Gastroesophageal sphincter (tissue), 4 donors: ENCODE data around the gene PLOD1. TPM values are rescaled to one million over a fixed set of nuclear protein-coding genes. Genes with fewer than 3 reads are reported as not detected.
A peak's percentile ranks its signal among the peaks of the same experiment; 100 is the strongest.

Source experiments
- ATAC-seq: fragments of 150-250 bp; one replicate; pipeline ENCODE4 v1.9.1; 2016; ENCODE audit warnings: mild to moderate bottlenecking, moderate library complexity
- H3K27ac ChIP-seq, 4 donors: fragments of 200-600 bp; sonication (generic) in 3 of 4; 1 replicate in 3 of 4; 2 replicates in 1 of 4; pipeline ENCODE4 v1.5.1; 2016 to 2019
- H3K27me3 ChIP-seq: fragments of 200-600 bp; sonication (generic); one replicate; pipeline ENCODE4 v1.5.1; 2019
- H3K36me3 ChIP-seq, 2 donors: fragments of 200-600 bp; sonication (generic); one replicate each; pipeline ENCODE4 v1.5.1; 2019; ENCODE audit warnings: control low read depth in 1 of 2
- H3K4me1 ChIP-seq, 3 donors: fragments of 200-600 bp; sonication (generic); 1 replicate in 2 of 3; 2 replicates in 1 of 3; pipeline ENCODE4 v1.5.1; 2016 to 2019; ENCODE audit warnings: control low read depth in 2 of 3
- H3K4me3 ChIP-seq, 2 donors: fragments of 200-600 bp; sonication (generic); one replicate each; pipeline ENCODE4 v1.5.1; 2019; ENCODE audit warnings: mild to moderate bottlenecking in 1 of 2, moderate library complexity in 1 of 2
- H3K9me3 ChIP-seq, 3 donors: fragments of 200-600 bp; sonication (generic); one replicate each; pipeline ENCODE4 v1.5.1; 2017 to 2019; ENCODE audit warnings: control low read depth in 2 of 3
- EP300 ChIP-seq: sonication (generic); formaldehyde crosslinking; IDR thresholded peaks from one replicate; pipeline ENCODE4 v1.6.1; 2017; ENCODE audit warnings: antibody characterized with exemption, mild to moderate bottlenecking
- POLR2A ChIP-seq, 2 donors: fragments of 450-650 bp; IDR thresholded peaks; one replicate each; pipeline ENCODE4 v1.6.1; 2017; ENCODE audit warnings: antibody characterized with exemption in 2 of 2, mild to moderate bottlenecking in 2 of 2, moderate library complexity in 1 of 2
- POLR2AphosphoS5 ChIP-seq: sonication (generic); formaldehyde crosslinking; IDR thresholded peaks from one replicate; pipeline ENCODE4 v1.6.1; 2017; ENCODE audit warnings: antibody characterized with exemption
- WGBS, 2 donors: methylation state at CpG; one replicate each; pipeline ENCODE4 v1.1.5; 2018; ENCODE audit warnings: low coverage in 1 of 2; 5-methylcytosine and 5-hydroxymethylcytosine counted together
- total RNA-seq, 4 donors: library from RNA; depleted of rRNA; stranded (reverse); fragments of >200 nt; gene quantifications; one replicate each; pipeline ENCODE4 v1.1.0, GENCODE V29; 2016
- TF ChIP-seq, protein P1 (sequence below), 4 experiments: fragments of 200-600 bp in 2 of 4; fragments of 450-650 bp in 2 of 4; sonication (generic) in 1 of 4; IDR thresholded peaks; one replicate each; pipeline ENCODE4 v1.5.1; 2017 to 2019; ENCODE audit warnings: antibody characterized with exemption in 4 of 4, mild to moderate bottlenecking in 2 of 4, moderate library complexity in 2 of 4

The PLOD1 gene
- total RNA-seq, 4 donors from 2014 or later: 66.5 to 125 (median 70.1) TPM

DNA sequence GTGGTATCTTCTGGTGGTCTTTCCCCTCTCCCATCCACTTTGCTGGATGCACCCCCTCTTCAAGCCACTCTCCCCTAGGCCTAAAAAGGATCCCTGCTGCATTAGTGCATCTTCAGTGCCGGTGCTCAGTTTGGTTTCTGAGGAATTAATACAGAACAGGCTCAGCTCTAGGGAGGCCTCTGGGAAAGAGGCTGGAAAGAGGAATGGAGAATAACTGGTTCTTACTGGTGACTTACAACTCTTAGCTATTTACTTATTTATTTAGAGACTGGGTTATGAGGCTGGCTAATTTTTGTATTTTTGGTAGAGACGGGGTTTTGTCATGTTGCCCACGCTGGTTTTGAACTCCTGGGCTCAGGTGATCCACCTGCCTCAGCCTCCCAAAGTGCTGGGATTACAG is 64.7 kb downstream of the PLOD1 start:
- no peak for ATAC-seq
- TF ChIP-seq POLR2A (IDR thresholded peaks at IDR 0.05) (no peak), EP300 (no peak), POLR2AphosphoS5 (no peak)
- TF ChIP-seq, protein P1, sequence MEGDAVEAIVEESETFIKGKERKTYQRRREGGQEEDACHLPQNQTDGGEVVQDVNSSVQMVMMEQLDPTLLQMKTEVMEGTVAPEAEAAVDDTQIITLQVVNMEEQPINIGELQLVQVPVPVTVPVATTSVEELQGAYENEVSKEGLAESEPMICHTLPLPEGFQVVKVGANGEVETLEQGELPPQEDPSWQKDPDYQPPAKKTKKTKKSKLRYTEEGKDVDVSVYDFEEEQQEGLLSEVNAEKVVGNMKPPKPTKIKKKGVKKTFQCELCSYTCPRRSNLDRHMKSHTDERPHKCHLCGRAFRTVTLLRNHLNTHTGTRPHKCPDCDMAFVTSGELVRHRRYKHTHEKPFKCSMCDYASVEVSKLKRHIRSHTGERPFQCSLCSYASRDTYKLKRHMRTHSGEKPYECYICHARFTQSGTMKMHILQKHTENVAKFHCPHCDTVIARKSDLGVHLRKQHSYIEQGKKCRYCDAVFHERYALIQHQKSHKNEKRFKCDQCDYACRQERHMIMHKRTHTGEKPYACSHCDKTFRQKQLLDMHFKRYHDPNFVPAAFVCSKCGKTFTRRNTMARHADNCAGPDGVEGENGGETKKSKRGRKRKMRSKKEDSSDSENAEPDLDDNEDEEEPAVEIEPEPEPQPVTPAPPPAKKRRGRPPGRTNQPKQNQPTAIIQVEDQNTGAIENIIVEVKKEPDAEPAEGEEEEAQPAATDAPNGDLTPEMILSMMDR (IDR thresholded peaks at IDR 0.05): no peak
- no peaks in the 10 kb centered on the region for H3K4me1 ChIP-seq
- peaks cover 3 to 100% of the 10 kb centered on the region in 2 donors for H3K36me3 ChIP-seq
- H3K27ac ChIP-seq: peak overlapping the region in 1 of 4 donors; percentile 19
- no peaks in the 10 kb centered on the region for H3K9me3 ChIP-seq
- H3K27me3 ChIP-seq: no peaks in the 10 kb centered on the region
- 74 to 93% methylated on average over 2 to 3 of the region's 3 CpGs for WGBS, 2 donors
- H3K4me3 ChIP-seq: no peak overlapping the region

DNA sequence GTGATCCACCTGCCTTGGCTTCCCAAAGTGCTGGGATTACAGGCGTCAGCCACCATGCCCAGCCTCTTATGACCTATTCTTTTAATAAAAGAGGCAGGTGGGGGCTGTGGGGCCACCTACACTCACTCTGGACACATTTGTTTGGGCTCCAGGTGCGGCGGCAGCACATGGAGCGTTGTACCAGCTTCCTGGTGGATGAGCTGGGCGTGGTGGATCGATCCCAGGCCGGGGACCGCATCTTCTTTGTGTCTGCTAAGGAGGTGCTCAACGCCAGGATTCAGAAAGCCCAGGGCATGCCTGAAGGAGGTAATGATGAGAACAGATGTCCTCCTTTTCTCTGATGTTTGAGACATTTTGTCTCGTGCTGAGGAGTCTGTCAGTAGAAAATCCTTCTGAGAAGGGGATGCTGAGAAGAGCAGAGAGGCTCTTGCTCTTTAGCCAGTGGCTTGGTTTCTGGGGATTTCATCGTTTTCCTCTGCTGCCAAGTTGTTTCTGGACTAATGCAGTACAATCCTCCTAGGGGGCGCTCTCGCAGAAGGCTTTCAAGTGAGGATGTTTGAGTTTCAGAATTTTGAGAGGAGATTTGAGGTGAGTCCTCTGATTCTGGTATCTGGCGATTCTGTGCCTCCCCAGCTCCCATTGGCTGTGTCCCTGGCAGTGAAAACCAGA is 66.9 kb downstream of the PLOD1 start:
- peaks cover 3 to 100% of the 10 kb centered on the region in 2 donors for H3K36me3 ChIP-seq

DNA sequence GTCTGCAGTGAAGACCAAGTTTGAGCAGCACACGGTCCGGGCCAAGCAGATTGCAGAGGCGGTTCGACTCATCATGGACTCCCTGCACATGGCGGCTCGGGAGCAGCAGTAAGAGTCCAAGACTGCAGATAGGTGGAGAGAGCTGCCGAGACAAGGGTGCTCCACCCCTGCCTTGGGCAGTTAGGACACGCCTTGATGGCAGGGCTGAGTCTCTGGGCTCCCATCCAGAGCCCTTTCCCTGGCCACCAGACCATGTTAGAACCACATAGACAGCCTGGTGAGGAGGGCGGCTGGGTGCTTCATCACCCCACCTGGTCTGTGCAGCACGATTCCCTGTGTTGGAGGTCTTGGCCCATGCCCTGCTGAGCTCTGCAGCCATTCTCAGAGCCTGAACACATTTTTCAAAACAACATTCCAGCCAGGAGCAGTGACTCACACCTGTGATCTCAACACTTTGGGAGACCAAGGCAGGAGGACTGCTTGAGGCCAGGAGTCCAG is 67.5 kb downstream of the PLOD1 start:
- H3K9me3 ChIP-seq: no peaks in the 10 kb centered on the region
- no peak overlapping the region for H3K4me3 ChIP-seq
- TF ChIP-seq, protein P1 (IDR thresholded peaks at IDR 0.05): no peak
- TF ChIP-seq POLR2A (IDR thresholded peaks at IDR 0.05) (no peak), POLR2AphosphoS5 (no peak), EP300 (no peak)
- ATAC-seq: peak; percentile 28
- H3K4me1 ChIP-seq: no peaks in the 10 kb centered on the region
- peaks cover 3 to 100% of the 10 kb centered on the region in 2 donors for H3K36me3 ChIP-seq
- no peaks in the 10 kb centered on the region for H3K27me3 ChIP-seq
- peak overlapping the region in 3 of 4 donors; percentile 25 to 57 (median 45) for H3K27ac ChIP-seq
- no CpG with 5 or more reads among the region's 10 CpGs for WGBS, 2 donors

More for the DNA sequence above, 66.9 kb downstream of the PLOD1 start:
- Histone ChIP-seq H3K27ac (peak overlapping the region in 3 of 4 donors; percentile 25 to 57 (median 45)), H3K4me3 (no peak overlapping the region), H3K9me3 (no peaks in the 10 kb centered on the region), H3K4me1 (no peaks in the 10 kb centered on the region), H3K27me3 (no peaks in the 10 kb centered on the region)
- 60 to 91% methylated on average over 1 to 7 of the region's 14 CpGs for WGBS, 2 donors
- TF ChIP-seq, protein P1 (IDR thresholded peaks at IDR 0.05): peak in 3 of 4 experiments; percentile 26 to 45 (median 35)
- no peak for TF ChIP-seq POLR2AphosphoS5
- no peak for ATAC-seq

DNA sequence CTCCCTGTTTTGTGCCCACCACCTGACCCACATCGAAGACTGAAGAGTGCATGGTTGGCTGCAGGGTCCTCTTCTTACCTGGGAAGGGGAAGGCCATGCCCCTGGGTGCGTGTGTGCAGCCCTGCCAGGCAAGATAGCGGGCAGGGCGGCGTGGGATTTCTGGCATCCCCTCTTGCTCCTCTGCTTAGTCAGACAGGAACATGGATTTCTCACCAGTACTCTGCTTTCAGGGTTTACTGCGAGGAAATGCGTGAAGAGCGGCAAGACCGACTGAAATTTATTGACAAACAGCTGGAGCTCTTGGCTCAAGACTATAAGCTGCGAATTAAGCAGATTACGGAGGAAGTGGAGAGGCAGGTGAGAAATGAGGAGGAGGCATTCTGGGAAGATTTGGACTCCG is 69.2 kb downstream of the PLOD1 start:
- WGBS, 2 donors: 79 to 93% methylated on average over 7 of the region's 12 CpGs
- Histone ChIP-seq H3K27me3 (no peaks in the 10 kb centered on the region), H3K27ac (no peak overlapping the region), H3K36me3 (peaks cover 0 to 100% of the 10 kb centered on the region in 2 donors), H3K4me1 (no peaks in the 10 kb centered on the region), H3K4me3 (no peak overlapping the region), H3K9me3 (no peaks in the 10 kb centered on the region)
- TF ChIP-seq, protein P1 (IDR thresholded peaks at IDR 0.05): no peak
- no peak for ATAC-seq
